Ishikawa (cell line): Measurements from ENCODE around the gene CLASRP.
A peak's percentile ranks its signal among the peaks of the same experiment; 100 is the strongest.

ENCODE experiments used
- EP300 ChIP-seq: IDR thresholded peaks from 2 replicates; pipeline ENCODE4 v1.6.1; 2012; ENCODE audit warnings: borderline replicate concordance
- TAF1 ChIP-seq: IDR thresholded peaks from 2 replicates; pipeline ENCODE4 v1.6.1; 2012; ENCODE audit warnings: low read depth, mild to moderate bottlenecking

DNA sequence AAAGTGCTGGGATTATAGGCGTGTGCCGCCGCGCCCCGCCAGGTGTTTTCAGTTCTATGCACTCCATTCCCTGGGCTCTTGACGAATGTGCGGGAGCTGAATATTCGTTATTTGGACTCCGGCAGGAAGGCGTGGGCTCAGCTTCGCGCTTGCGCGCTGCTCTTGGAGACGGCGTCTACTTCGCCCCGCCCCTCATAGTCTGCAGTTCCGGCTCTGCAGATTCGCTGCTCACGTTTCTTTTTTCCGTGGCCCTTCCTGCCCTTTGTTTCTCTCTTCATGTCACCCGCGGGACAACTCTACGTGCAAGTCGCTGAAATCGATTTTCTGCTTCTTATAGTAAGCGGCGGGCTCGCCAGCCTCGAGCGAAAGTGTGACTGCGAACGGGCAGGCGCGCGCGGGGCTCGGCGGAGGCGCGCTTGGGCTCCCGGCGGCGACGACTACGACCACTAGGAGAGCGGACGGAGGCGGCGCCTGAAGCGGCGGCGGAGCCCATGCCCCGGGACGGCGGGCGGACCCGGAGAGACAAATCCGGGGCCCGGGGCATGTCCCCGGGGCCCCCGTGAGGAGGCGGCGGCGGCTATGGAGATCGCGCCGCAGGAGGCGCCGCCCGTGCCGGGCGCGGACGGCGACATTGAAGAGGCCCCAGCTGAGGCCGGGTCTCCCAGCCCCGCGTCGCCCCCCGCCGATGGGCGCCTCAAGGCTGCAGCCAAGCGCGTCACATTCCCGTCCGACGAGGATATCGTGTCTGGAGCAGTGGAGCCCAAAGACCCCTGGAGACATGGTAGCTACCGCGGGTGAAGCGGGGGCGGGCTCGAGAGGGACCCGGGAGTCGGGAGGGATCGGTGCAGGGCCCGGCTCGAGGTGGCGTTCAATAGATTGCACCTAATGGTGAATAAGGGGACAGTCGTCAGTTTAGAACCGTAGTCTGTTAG, 54.2 kb downstream of the CLASRP start, which contains the start of gene PPP1R37:
- TF ChIP-seq TAF1 (peak; percentile 75), EP300 (peak; percentile 87)
